Nephron progenitor cell (in vitro differentiated cells): ENCODE measurements around the gene PCP2.

Source experiments
- DNase-seq: peaks from one replicate; pipeline ENCODE4 v3.0.0; 2021
- H3K27ac Mint-ChIP-seq: 2 replicates; pipeline ENCODE4 v1.8.0; 2021; ENCODE audit warnings: mild to moderate bottlenecking, moderate library complexity, mixed read lengths
- H3K27me3 Mint-ChIP-seq: 2 replicates; pipeline ENCODE4 v1.8.0; 2021; ENCODE audit warnings: mild to moderate bottlenecking, low read depth, mixed read lengths; ENCODE audit not compliant: poor library complexity
- H3K36me3 Mint-ChIP-seq: 2 replicates; pipeline ENCODE4 v1.8.0; 2021; ENCODE audit warnings: low read depth, mixed read lengths
- H3K4me1 Mint-ChIP-seq: 2 replicates; pipeline ENCODE4 v1.8.0; 2021; ENCODE audit warnings: mixed read lengths
- H3K4me3 Mint-ChIP-seq: 2 replicates; pipeline ENCODE4 v1.8.0; 2021; ENCODE audit warnings: mild to moderate bottlenecking, moderate library complexity, mixed read lengths
- H3K9me3 Mint-ChIP-seq: 2 replicates; pipeline ENCODE4 v1.8.0; 2021; ENCODE audit warnings: mild to moderate bottlenecking, moderate library complexity, mixed read lengths
- TF ChIP-seq, protein P1 (sequence below): fragments of 200-600 bp; sonication (generic); IDR thresholded peaks from 2 replicates; pipeline ENCODE4 v1.5.0; 2021; ENCODE audit warnings: antibody characterized with exemption

PCP2 gene

DNA sequence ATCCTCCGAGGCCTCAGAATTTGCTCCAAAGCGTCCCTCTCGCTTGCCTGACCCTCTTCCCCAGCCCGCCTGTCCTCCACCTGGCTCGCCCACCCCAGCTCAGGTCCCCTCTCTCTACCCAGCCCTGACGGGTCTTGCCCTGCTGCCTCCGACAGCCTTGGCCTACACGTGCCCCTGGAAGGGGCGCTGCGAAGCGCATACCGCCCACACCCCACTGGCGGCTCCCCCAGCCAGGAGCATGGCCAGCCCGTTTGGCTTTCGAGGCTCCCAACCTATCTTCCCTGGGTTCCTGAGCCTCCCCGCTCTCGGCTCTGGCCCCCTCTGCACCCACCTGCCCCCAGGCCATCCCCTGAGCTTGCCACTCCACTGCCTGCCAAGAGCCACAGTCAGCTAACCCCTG is 8.7 kb downstream of the PCP2 start:
- Mint-ChIP-seq H3K27me3 (no peaks in the 10 kb centered on the region), H3K9me3 (no peaks in the 10 kb centered on the region), H3K36me3 (peaks cover 18% of the 10 kb centered on the region), H3K4me3 (no peak overlapping the region), H3K4me1 (peaks cover 23% of the 10 kb centered on the region), H3K27ac (no peak overlapping the region)
- no peak for DNase-seq
- TF ChIP-seq, protein P1, sequence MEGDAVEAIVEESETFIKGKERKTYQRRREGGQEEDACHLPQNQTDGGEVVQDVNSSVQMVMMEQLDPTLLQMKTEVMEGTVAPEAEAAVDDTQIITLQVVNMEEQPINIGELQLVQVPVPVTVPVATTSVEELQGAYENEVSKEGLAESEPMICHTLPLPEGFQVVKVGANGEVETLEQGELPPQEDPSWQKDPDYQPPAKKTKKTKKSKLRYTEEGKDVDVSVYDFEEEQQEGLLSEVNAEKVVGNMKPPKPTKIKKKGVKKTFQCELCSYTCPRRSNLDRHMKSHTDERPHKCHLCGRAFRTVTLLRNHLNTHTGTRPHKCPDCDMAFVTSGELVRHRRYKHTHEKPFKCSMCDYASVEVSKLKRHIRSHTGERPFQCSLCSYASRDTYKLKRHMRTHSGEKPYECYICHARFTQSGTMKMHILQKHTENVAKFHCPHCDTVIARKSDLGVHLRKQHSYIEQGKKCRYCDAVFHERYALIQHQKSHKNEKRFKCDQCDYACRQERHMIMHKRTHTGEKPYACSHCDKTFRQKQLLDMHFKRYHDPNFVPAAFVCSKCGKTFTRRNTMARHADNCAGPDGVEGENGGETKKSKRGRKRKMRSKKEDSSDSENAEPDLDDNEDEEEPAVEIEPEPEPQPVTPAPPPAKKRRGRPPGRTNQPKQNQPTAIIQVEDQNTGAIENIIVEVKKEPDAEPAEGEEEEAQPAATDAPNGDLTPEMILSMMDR = no peak

DNA sequence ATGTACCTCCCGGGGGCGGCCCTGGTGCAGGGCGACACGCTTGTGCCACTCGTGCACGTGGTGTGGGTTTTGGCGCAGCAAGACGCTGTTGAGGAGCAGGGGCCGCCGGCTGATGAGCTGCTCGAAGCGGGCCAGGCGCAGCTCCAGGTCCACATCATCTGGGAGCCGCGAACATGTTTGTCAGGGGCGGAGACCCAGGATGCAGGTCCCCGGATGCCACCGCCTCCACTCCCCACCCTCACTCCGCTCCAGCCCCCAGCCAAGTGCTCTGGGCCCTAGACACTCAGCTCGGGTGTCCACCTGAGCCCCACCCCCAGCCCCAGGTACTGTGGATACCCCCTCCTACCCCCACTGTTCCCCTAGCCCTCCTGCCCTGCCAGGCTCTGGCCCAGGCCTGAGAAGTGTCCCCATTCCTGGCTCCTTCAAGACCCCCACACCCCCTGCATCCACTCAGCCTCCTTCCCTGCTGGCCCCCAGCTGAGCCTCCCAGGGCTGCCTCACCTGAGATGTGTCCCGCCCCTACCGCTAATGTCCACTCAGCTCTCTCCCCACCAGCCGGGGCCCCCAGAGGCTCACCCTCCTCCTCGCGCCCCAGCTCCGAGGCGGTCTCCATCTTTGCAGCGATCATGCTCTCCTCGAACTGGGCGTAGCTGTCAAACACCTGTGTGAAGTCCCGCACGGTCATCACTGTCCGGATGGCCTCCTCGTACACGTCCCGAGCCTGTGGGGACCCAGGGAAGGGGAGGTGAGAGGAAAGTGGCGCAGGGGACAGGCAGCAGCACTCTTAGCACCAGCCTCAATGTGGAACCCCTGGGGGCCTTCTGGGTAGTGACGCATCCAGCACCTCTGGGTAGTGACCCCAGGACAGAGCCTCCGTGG is 9.6 kb downstream of the PCP2 start:
- Mint-ChIP-seq H3K4me3 (no peak overlapping the region), H3K4me1 (peaks cover 14% of the 10 kb centered on the region), H3K27ac (no peak overlapping the region), H3K27me3 (no peaks in the 10 kb centered on the region), H3K36me3 (peaks cover 18% of the 10 kb centered on the region), H3K9me3 (no peaks in the 10 kb centered on the region)
- TF ChIP-seq, protein P1 = no peak
- DNase-seq = no peak

DNA sequence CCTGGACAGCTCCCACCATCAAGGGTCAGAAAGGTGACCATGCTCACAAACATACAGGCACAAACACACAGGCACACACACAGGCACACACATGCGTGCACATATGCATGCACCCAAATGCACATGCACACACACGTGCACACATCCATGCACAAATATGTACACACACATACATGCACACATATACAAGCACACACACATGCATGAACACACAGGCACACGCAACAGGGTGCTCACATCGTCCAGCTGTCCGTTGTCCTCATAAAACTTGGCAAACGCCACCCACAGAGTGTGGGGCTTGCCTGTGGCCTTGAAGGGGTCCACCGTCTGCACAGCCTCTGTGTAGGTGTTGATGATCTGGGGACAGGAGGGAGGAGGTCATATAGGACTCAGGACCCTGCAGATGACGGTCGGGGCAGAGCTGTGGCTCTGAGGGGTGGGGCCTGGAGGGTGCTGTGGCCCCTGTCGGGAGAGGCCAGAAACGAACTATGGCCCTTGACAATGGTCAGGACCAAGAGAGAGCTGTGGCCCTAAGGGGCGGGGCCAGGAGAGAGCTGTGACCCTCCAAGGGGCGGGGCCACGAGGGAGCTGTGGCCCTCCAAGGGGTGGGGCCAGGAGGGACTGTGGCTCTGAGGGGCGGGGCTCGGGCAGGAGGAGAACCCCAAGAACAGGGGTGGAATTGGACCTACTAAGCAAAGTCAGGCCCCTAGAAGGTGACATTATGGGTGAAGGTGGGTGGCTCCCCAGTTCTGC is 10.4 kb downstream of the PCP2 start:
- TF ChIP-seq, protein P1 = no peak
- H3K4me1 Mint-ChIP-seq = peaks cover 6% of the 10 kb centered on the region
- H3K27ac Mint-ChIP-seq = no peak overlapping the region
- no peaks in the 10 kb centered on the region for H3K9me3 Mint-ChIP-seq
- no peak overlapping the region for H3K4me3 Mint-ChIP-seq
- no peaks in the 10 kb centered on the region for H3K27me3 Mint-ChIP-seq
- peaks cover 26% of the 10 kb centered on the region for H3K36me3 Mint-ChIP-seq
- DNase-seq = no peak

- H3K4me1 Mint-ChIP-seq = no peaks in the 10 kb centered on the region
- H3K27ac Mint-ChIP-seq = no peak overlapping the region
- no peaks in the 10 kb centered on the region for H3K9me3 Mint-ChIP-seq
- no peak overlapping the region for H3K4me3 Mint-ChIP-seq
- H3K27me3 Mint-ChIP-seq = no peaks in the 10 kb centered on the region
- no peak for DNase-seq
- H3K36me3 Mint-ChIP-seq = peaks cover 23% of the 10 kb centered on the region
- TF ChIP-seq, protein P1 = no peak
Measured at GRCh38 chr19:7620442-7621412, 12.8 kb downstream of the PCP2 start.

DNA sequence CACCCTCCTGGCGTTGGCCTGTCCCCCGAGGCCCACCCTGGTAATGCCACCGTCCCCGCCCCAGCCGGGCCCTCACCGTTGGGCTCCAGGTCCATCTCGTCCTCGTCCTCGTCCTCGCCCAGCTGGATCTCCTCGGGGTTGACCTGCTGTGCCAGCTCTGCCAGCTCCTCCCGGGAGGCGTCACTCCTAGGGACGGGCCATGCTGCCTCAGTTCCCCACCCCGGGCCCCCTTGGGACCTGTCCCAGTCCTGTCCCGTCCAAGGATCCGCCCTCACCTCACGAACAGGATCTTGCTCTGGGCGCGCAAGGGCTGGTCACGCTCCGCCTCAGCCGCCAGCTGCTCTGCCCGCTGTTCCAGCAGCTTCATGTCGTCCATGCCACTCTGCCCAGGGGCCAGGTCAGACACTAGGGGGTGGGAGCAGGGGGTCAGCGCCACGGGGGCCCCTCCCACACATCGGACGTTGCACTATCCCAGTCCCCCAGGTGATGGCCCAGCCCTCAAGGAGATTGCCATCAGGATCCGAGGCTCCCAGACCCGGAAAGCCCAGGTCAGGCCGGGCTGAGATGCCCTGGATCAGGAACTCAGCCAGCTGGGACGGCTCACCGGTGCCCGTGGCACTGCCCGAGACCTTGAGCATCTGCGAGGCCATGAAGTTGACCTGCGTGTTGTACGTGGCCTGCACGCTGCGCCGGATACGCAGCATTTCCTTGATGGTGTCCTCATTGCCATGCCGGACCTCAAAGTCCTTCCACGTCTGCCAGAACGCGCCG is 13.7 kb downstream of the PCP2 start:
- TF ChIP-seq, protein P1 = no peak
- Mint-ChIP-seq H3K4me3 (no peak overlapping the region), H3K36me3 (peaks cover 23% of the 10 kb centered on the region), H3K27ac (no peak overlapping the region), H3K27me3 (no peaks in the 10 kb centered on the region), H3K4me1 (no peaks in the 10 kb centered on the region), H3K9me3 (no peaks in the 10 kb centered on the region)
- no peak for DNase-seq
